Measurements from ENCODE around the gene ZNF428.

ZNF428 gene

DNA sequence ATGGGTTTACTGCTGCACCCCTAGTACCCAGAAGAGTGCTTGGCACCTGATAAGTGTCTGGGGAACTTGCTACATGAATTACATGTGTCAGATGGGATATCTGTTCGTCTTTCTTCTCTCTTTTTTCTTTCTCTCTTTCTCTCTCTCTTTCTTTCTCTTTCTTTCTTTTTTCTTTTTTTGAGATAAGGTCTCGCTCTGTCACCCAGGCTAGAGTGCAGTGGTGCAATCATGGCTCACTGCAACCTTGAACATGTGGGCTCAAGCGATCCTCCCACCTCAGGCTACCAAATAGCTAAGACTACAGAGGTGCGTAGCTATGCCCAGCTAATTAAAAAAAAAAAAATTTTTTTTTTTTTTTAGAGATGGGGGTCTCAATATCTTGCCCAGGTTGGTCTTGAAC is 14.1 kb upstream of the ZNF428 start:
- 92 to 97% methylated on average over 4 of the region's 4 CpGs for WGBS, 2 experiments
- Histone ChIP-seq H3K9me3 (ENCODE audit: control insufficient read depth, low read length) (no peaks in the 10 kb centered on the region), H3K4me3 (ENCODE audit: insufficient read depth, low read depth, low read length) (no peak overlapping the region), H3K27me3 (ENCODE audit: control insufficient read depth, insufficient read depth, low read length, poor library complexity, severe bottlenecking) (peaks cover 12% of the 10 kb centered on the region), H3K27ac (ENCODE audit: insufficient read depth, low read depth, low read length, poor library complexity, severe bottlenecking) (no peak overlapping the region), H3K36me3 (ENCODE audit: control insufficient read depth, insufficient read depth, low read length) (no peaks in the 10 kb centered on the region), H3K4me1 (ENCODE audit: control insufficient read depth, insufficient read depth, low read length) (peaks cover 17% of the 10 kb centered on the region)

GRCh38 chr19:43631491-43631890 is 12.1 kb upstream of the ZNF428 start:
- Histone ChIP-seq H3K36me3 (ENCODE audit: control insufficient read depth, insufficient read depth, low read length) (peaks cover 5% of the 10 kb centered on the region), H3K9me3 (ENCODE audit: control insufficient read depth, low read length) (no peaks in the 10 kb centered on the region), H3K4me3 (ENCODE audit: insufficient read depth, low read depth, low read length) (no peak overlapping the region), H3K4me1 (ENCODE audit: control insufficient read depth, insufficient read depth, low read length) (peaks cover 14% of the 10 kb centered on the region), H3K27me3 (ENCODE audit: control insufficient read depth, insufficient read depth, low read length, poor library complexity, severe bottlenecking) (no peaks in the 10 kb centered on the region), H3K27ac (ENCODE audit: insufficient read depth, low read depth, low read length, poor library complexity, severe bottlenecking) (no peak overlapping the region)
- whole genome bisulfite sequencing, 2 experiments, result 93% methylated on average over 5 of the region's 5 CpGs

- Histone ChIP-seq H3K36me3 (ENCODE audit: control insufficient read depth, insufficient read depth, low read length) (peaks cover 12% of the 10 kb centered on the region), H3K27me3 (ENCODE audit: control insufficient read depth, insufficient read depth, low read length, poor library complexity, severe bottlenecking) (no peaks in the 10 kb centered on the region), H3K4me3 (ENCODE audit: insufficient read depth, low read depth, low read length) (no peak overlapping the region), H3K9me3 (ENCODE audit: control insufficient read depth, low read length) (no peaks in the 10 kb centered on the region), H3K27ac (ENCODE audit: insufficient read depth, low read depth, low read length, poor library complexity, severe bottlenecking) (no peak overlapping the region), H3K4me1 (ENCODE audit: control insufficient read depth, insufficient read depth, low read length) (no peaks in the 10 kb centered on the region)
- WGBS, 2 experiments, result 90 to 95% methylated on average over 3 of the region's 3 CpGs
Measured at GRCh38 chr19:43628646-43629326, 9.4 kb upstream of the ZNF428 start.

DNA sequence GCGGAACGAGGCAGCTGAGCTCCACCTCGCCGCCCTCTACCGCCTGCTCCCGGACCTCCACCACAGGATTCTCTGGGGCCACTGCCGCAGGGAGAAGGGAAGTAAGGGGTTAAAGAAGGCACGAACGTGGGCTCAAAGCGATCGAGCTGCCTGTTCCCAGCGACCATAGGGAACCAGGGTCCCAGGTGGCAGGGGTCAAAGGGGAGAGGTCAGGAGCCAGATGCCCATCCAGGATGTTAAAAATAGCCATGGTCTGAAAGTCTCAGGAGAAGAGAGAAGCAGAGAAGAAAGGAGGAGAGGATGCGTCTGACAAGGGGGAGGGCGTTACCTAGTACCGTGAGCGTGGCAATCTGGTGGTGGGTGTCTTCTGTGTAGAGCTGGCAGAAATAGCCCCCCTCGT is 7.4 kb upstream of the ZNF428 start:
- Histone ChIP-seq H3K4me3 (ENCODE audit: insufficient read depth, low read depth, low read length) (no peak overlapping the region), H3K27me3 (ENCODE audit: control insufficient read depth, insufficient read depth, low read length, poor library complexity, severe bottlenecking) (no peaks in the 10 kb centered on the region), H3K9me3 (ENCODE audit: control insufficient read depth, low read length) (no peaks in the 10 kb centered on the region), H3K36me3 (ENCODE audit: control insufficient read depth, insufficient read depth, low read length) (peaks cover 12% of the 10 kb centered on the region), H3K27ac (ENCODE audit: insufficient read depth, low read depth, low read length, poor library complexity, severe bottlenecking) (no peak overlapping the region), H3K4me1 (ENCODE audit: control insufficient read depth, insufficient read depth, low read length) (no peaks in the 10 kb centered on the region)
- WGBS, 2 experiments, result 86 to 90% methylated on average over 17 of the region's 17 CpGs

GRCh38 chr19:43625918-43626579 is 6.6 kb upstream of the ZNF428 start:
- 90 to 93% methylated on average over 30 of the region's 32 CpGs for WGBS, 2 experiments
- Histone ChIP-seq H3K4me3 (ENCODE audit: insufficient read depth, low read depth, low read length) (no peak overlapping the region), H3K36me3 (ENCODE audit: control insufficient read depth, insufficient read depth, low read length) (peaks cover 12% of the 10 kb centered on the region), H3K27ac (ENCODE audit: insufficient read depth, low read depth, low read length, poor library complexity, severe bottlenecking) (no peak overlapping the region), H3K9me3 (ENCODE audit: control insufficient read depth, low read length) (no peaks in the 10 kb centered on the region), H3K4me1 (ENCODE audit: control insufficient read depth, insufficient read depth, low read length) (no peaks in the 10 kb centered on the region), H3K27me3 (ENCODE audit: control insufficient read depth, insufficient read depth, low read length, poor library complexity, severe bottlenecking) (no peaks in the 10 kb centered on the region)

- no peak overlapping the region for H3K27ac ChIP-seq (ENCODE audit: insufficient read depth, low read depth, low read length, poor library complexity, severe bottlenecking)
- 30 to 36% methylated on average over 30 of the region's 30 CpGs for WGBS, 2 experiments
- H3K27me3 ChIP-seq (ENCODE audit: control insufficient read depth, insufficient read depth, low read length, poor library complexity, severe bottlenecking), result no peaks in the 10 kb centered on the region
- H3K4me3 ChIP-seq (ENCODE audit: insufficient read depth, low read depth, low read length), result no peak overlapping the region
- peaks cover 12% of the 10 kb centered on the region for H3K36me3 ChIP-seq (ENCODE audit: control insufficient read depth, insufficient read depth, low read length)
- H3K9me3 ChIP-seq (ENCODE audit: control insufficient read depth, low read length), result no peaks in the 10 kb centered on the region
- H3K4me1 ChIP-seq (ENCODE audit: control insufficient read depth, insufficient read depth, low read length), result peaks cover 4% of the 10 kb centered on the region
Measured at GRCh38 chr19:43624933-43625332, 5.5 kb upstream of the ZNF428 start.

GRCh38 chr19:43623889-43624670 is 4.7 kb upstream of the ZNF428 start:
- H3K36me3 ChIP-seq (ENCODE audit: control insufficient read depth, insufficient read depth, low read length), result peaks cover 12% of the 10 kb centered on the region
- WGBS, 2 experiments, result 93 to 94% methylated on average over 35 of the region's 35 CpGs
- H3K4me3 ChIP-seq (ENCODE audit: insufficient read depth, low read depth, low read length), result no peak overlapping the region

GRCh38 chr19:43622956-43623355 is 3.5 kb upstream of the ZNF428 start:
- no peaks in the 10 kb centered on the region for H3K9me3 ChIP-seq (ENCODE audit: control insufficient read depth, low read length)
- peaks cover 12% of the 10 kb centered on the region for H3K36me3 ChIP-seq (ENCODE audit: control insufficient read depth, insufficient read depth, low read length)
- no peak overlapping the region for H3K27ac ChIP-seq (ENCODE audit: insufficient read depth, low read depth, low read length, poor library complexity, severe bottlenecking)
- H3K27me3 ChIP-seq (ENCODE audit: control insufficient read depth, insufficient read depth, low read length, poor library complexity, severe bottlenecking), result no peaks in the 10 kb centered on the region
- no peak overlapping the region for H3K4me3 ChIP-seq (ENCODE audit: insufficient read depth, low read depth, low read length)
- H3K4me1 ChIP-seq (ENCODE audit: control insufficient read depth, insufficient read depth, low read length), result peaks cover 4% of the 10 kb centered on the region
- 100% methylated on average over 1 of the region's 1 CpG; no CpG with 5 or more reads in 1 of the 2 experiments for WGBS, 2 experiments

More at GRCh38 chr19:43623889-43624670, 4.7 kb upstream of the ZNF428 start:
- no peaks in the 10 kb centered on the region for H3K9me3 ChIP-seq (ENCODE audit: control insufficient read depth, low read length)
- H3K4me1 ChIP-seq (ENCODE audit: control insufficient read depth, insufficient read depth, low read length), result peaks cover 4% of the 10 kb centered on the region
- H3K27ac ChIP-seq (ENCODE audit: insufficient read depth, low read depth, low read length, poor library complexity, severe bottlenecking), result no peak overlapping the region
- no peaks in the 10 kb centered on the region for H3K27me3 ChIP-seq (ENCODE audit: control insufficient read depth, insufficient read depth, low read length, poor library complexity, severe bottlenecking)

DNA sequence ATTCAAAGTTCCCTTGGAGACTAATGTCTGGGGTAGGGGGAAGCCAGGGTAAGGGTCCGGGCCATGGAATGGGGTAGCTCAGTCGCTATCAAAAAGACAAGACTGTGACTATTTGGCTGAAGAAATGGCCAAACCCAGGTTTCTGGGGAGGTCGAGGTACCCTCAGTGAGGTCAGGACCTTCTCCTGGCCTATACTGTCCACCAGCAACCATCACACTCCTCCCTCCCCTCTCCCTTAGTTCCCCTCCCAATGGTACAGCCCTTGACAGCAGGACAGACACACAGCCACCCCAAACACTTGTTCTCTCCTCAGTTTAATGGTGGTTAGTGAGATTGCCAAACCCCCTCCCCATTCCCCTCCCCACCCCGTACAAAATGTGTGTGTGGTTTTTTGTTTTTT is 2.6 kb upstream of the ZNF428 start:
- no peak overlapping the region for H3K27ac ChIP-seq (ENCODE audit: insufficient read depth, low read depth, low read length, poor library complexity, severe bottlenecking)
- H3K36me3 ChIP-seq (ENCODE audit: control insufficient read depth, insufficient read depth, low read length), result peaks cover 12% of the 10 kb centered on the region
- no peaks in the 10 kb centered on the region for H3K9me3 ChIP-seq (ENCODE audit: control insufficient read depth, low read length)
- 77 to 81% methylated on average over 3 of the region's 4 CpGs for WGBS, 2 experiments
- H3K4me1 ChIP-seq (ENCODE audit: control insufficient read depth, insufficient read depth, low read length), result peaks cover 4% of the 10 kb centered on the region
- H3K27me3 ChIP-seq (ENCODE audit: control insufficient read depth, insufficient read depth, low read length, poor library complexity, severe bottlenecking), result no peaks in the 10 kb centered on the region
- no peak overlapping the region for H3K4me3 ChIP-seq (ENCODE audit: insufficient read depth, low read depth, low read length)
